Sigmoid colon (tissue), 7 donors: ENCODE results near the gene MAP4K4. TPM values are rescaled to one million over a fixed set of nuclear protein-coding genes. Genes with fewer than 3 reads are reported as not detected.

Experiments
- DNase-seq: peaks from one replicate; pipeline ENCODE4 v3.0.0-alpha.2; 2019
- H3K27ac ChIP-seq, 4 donors: fragments of 200-600 bp; sonication (generic); one replicate each; pipeline ENCODE4 v1.5.1; 2016 to 2019; ENCODE audit warnings: mild to moderate bottlenecking in 1 of 4
- H3K27me3 ChIP-seq, 3 donors: fragments of 200-600 bp; sonication (generic); one replicate each; pipeline ENCODE4 v1.5.1; 2019; ENCODE audit warnings: mild to moderate bottlenecking in 1 of 3
- H3K36me3 ChIP-seq, 4 donors: fragments of 200-600 bp; sonication (generic); one replicate each; pipeline ENCODE4 v1.5.1; 2016 to 2019
- H3K4me1 ChIP-seq, 4 donors: fragments of 200-600 bp; sonication (generic); one replicate each; pipeline ENCODE4 v1.5.1; 2017 to 2019
- H3K4me3 ChIP-seq, 4 donors: fragments of 200-600 bp; sonication (generic); one replicate each; pipeline ENCODE4 v1.5.1; 2017 to 2019; ENCODE audit warnings: mild to moderate bottlenecking in 2 of 4, moderate library complexity in 1 of 4
- H3K9me3 ChIP-seq, 4 donors: fragments of 200-600 bp in 3 of 4; sonication (generic) in 3 of 4; one replicate each; pipeline versions ENCODE4 v1.5.1 to v1.6.1; 2013 to 2019
- EP300 ChIP-seq, 4 donors: sonication (generic); formaldehyde crosslinking; IDR thresholded peaks; one replicate each; pipeline ENCODE4 v1.6.1; 2017; ENCODE audit warnings: antibody characterized with exemption in 4 of 4
- POLR2A ChIP-seq, 2 donors: fragments of 450-650 bp; IDR thresholded peaks; one replicate each; pipeline ENCODE4 v1.6.1; 2016; ENCODE audit warnings: antibody characterized with exemption in 2 of 2, mild to moderate bottlenecking in 2 of 2, moderate library complexity in 2 of 2
- POLR2AphosphoS5 ChIP-seq, 4 donors: sonication (generic); formaldehyde crosslinking; IDR thresholded peaks; one replicate each; pipeline ENCODE4 v1.6.1; 2017; ENCODE audit warnings: antibody characterized with exemption in 4 of 4
- WGBS, 2 donors: extraction: QIAGEN DNeasy Blood & Tissue Kit; methylation state at CpG; one replicate each; pipeline ENCODE4 v1.1.7; 2013; 5-methylcytosine and 5-hydroxymethylcytosine counted together
- intact Hi-C: fragments of 100-400 bp; cut with DNase I; formaldehyde crosslinking; loops from one replicate; pipeline ENCODE4 v1.15.1; 2023
- polyA plus RNA-seq, 3 donors: library from polyadenylated mRNA; stranded (reverse); fragments of 200-250 nt; gene quantifications; one replicate each; pipeline ENCODE4 v1.2.3, GENCODE V29; 2013
- total RNA-seq, 4 donors: library from RNA; depleted of rRNA; stranded (reverse); fragments of >200 nt; gene quantifications; one replicate each; pipeline ENCODE4 v1.1.0, GENCODE V29; 2016
- TF ChIP-seq, protein P1 (sequence below), 4 experiments: fragments of 450-650 bp in 3 of 4; fragments of 200-600 bp in 1 of 4; IDR thresholded peaks; one replicate each; pipeline ENCODE4 v1.5.1; 2016 to 2019; ENCODE audit warnings: antibody characterized with exemption in 4 of 4, mild to moderate bottlenecking in 3 of 4, moderate library complexity in 2 of 4
- donor health status: healthy with polysubstance abuse.
- donor health status: Bipolar disorder and iron deficiency.
- donor health status: healthy.

Gene MAP4K4
- total and polyA plus RNA-seq, 7 donors: 8.8 to 62.9 (median 37.2) TPM

DNA sequence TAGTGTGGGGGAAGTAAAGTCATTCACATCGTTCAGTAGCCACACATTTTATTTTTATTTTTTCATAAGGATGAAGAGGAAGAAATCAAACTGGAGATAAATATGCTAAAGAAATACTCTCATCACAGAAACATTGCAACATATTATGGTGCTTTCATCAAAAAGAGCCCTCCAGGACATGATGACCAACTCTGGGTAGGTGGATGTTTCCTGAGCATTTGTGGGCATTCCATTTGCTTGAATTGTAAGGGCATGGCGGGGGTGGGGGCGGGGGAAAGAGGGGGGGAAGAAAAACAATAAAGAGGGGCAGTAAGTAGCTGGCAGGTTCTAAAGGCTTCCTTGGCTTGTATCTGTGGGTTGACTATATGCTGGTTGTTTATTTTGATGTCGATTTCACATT, 126.4 kb downstream of the MAP4K4 start:
- Histone ChIP-seq H3K4me3 (no peak overlapping the region), H3K4me1 (peaks cover 0 to 56% (median 40%) of the 10 kb centered on the region in 4 donors), H3K27me3 (no peaks in the 10 kb centered on the region), H3K9me3 (no peaks in the 10 kb centered on the region), H3K36me3 (peaks cover 0 to 12% (median 2%) of the 10 kb centered on the region in 4 donors), H3K27ac (no peak overlapping the region)
- DNase-seq: no peak
- no peak for TF ChIP-seq EP300 (IDR thresholded peaks at IDR 0.05)
- no peak for TF ChIP-seq POLR2AphosphoS5 (IDR thresholded peaks at IDR 0.05)
- TF ChIP-seq, protein P1, sequence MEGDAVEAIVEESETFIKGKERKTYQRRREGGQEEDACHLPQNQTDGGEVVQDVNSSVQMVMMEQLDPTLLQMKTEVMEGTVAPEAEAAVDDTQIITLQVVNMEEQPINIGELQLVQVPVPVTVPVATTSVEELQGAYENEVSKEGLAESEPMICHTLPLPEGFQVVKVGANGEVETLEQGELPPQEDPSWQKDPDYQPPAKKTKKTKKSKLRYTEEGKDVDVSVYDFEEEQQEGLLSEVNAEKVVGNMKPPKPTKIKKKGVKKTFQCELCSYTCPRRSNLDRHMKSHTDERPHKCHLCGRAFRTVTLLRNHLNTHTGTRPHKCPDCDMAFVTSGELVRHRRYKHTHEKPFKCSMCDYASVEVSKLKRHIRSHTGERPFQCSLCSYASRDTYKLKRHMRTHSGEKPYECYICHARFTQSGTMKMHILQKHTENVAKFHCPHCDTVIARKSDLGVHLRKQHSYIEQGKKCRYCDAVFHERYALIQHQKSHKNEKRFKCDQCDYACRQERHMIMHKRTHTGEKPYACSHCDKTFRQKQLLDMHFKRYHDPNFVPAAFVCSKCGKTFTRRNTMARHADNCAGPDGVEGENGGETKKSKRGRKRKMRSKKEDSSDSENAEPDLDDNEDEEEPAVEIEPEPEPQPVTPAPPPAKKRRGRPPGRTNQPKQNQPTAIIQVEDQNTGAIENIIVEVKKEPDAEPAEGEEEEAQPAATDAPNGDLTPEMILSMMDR (IDR thresholded peaks at IDR 0.05): no peak
- TF ChIP-seq POLR2A (IDR thresholded peaks at IDR 0.05): no peak
- 75 to 80% methylated on average over 4 of the region's 4 CpGs for WGBS, 2 donors
- intact Hi-C loops: no loop called here

DNA sequence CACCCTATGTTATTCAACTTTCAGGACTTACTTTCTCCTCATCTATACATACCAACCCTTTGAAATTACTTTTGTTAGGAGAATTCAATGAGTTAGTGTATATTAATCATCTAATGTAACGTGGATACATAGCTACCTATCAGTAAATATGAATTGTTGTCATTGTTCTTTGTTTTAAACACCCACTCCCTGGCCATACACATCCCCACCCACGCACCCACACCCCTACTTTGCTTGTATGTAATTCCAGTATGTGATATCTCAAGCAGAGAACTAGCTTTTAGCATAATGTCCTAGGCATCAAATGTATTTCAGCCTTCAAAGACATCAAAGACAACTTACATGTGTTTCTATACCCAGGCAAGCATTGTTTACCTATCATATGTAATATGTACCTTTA, 129.2 kb downstream of the MAP4K4 start:
- peaks cover 0 to 50% (median 47%) of the 10 kb centered on the region in 4 donors for H3K4me1 ChIP-seq
- H3K9me3 ChIP-seq: no peaks in the 10 kb centered on the region
- intact Hi-C loops: loop anchor here (5.0 kb wide), 1 partner anchor 129 kb away; the partner anchor contains the start of gene MAP4K4
- peaks cover 0 to 18% (median 2%) of the 10 kb centered on the region in 4 donors for H3K36me3 ChIP-seq
- H3K4me3 ChIP-seq: no peak overlapping the region
- DNase-seq: no peak
- TF ChIP-seq EP300 (IDR thresholded peaks at IDR 0.05) (no peak), POLR2AphosphoS5 (IDR thresholded peaks at IDR 0.05) (no peak), POLR2A (IDR thresholded peaks at IDR 0.05) (no peak)
- TF ChIP-seq, protein P1 (IDR thresholded peaks at IDR 0.05): no peak
- H3K27me3 ChIP-seq: no peaks in the 10 kb centered on the region
- 77 to 91% methylated on average over 2 of the region's 2 CpGs for WGBS, 2 donors
- no peak overlapping the region for H3K27ac ChIP-seq

GRCh38 chr2:101827246-101827645, 129.7 kb downstream of the MAP4K4 start:
- peaks cover 0 to 20% (median 2%) of the 10 kb centered on the region in 4 donors for H3K36me3 ChIP-seq
- intact Hi-C loops: loop anchor here (5.0 kb wide), 1 partner anchor 130 kb away; the partner anchor contains the start of gene MAP4K4
- TF ChIP-seq POLR2A (IDR thresholded peaks at IDR 0.05) (no peak), POLR2AphosphoS5 (IDR thresholded peaks at IDR 0.05) (no peak), EP300 (IDR thresholded peaks at IDR 0.05) (no peak)
- TF ChIP-seq, protein P1 (IDR thresholded peaks at IDR 0.05): no peak
- peaks cover 0 to 49% (median 47%) of the 10 kb centered on the region in 4 donors for H3K4me1 ChIP-seq
- H3K9me3 ChIP-seq: no peaks in the 10 kb centered on the region
- peak overlapping the region in 1 of 4 donors; percentile 5 for H3K27ac ChIP-seq
- WGBS, 2 donors: 91 to 93% methylated on average over 2 of the region's 2 CpGs
- DNase-seq: no peak
- H3K4me3 ChIP-seq: no peak overlapping the region
- no peaks in the 10 kb centered on the region for H3K27me3 ChIP-seq

DNA sequence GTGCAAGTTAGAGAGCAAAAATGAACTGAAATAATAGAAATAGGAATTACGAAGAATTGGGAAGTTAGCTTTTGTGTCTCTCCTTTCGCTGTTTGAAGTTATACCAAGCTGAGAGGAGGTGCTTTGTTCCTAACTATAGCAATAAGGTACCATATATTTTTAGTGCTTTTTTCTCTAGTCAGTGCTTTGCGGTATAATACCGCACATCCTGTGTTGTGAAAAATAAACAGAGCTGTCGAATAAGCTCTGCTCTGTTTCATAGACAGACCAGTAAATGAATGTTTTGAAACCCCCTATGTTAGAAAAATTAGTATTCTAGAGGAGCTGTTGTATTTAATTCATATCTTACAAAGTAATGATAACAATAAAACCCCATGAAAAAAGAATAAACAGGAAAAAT, 130.8 kb downstream of the MAP4K4 start:
- peaks cover 0 to 49% (median 44%) of the 10 kb centered on the region in 4 donors for H3K4me1 ChIP-seq
- H3K27ac ChIP-seq: peak overlapping the region in 2 of 4 donors; percentile 16 to 25
- DNase-seq: no peak
- H3K27me3 ChIP-seq: no peaks in the 10 kb centered on the region
- intact Hi-C loops: loop anchor here (5.0 kb wide), 1 partner anchor 131 kb away; the partner anchor contains the start of gene MAP4K4
- WGBS, 2 donors: 44 to 55% methylated on average over 5 of the region's 5 CpGs
- H3K36me3 ChIP-seq: peaks cover 0 to 20% (median 2%) of the 10 kb centered on the region in 4 donors
- no peak overlapping the region for H3K4me3 ChIP-seq
- H3K9me3 ChIP-seq: no peaks in the 10 kb centered on the region
- no peak for TF ChIP-seq POLR2AphosphoS5 (IDR thresholded peaks at IDR 0.05)
- TF ChIP-seq POLR2A (IDR thresholded peaks at IDR 0.05): no peak
- no peak for TF ChIP-seq EP300 (IDR thresholded peaks at IDR 0.05)
- TF ChIP-seq, protein P1 (IDR thresholded peaks at IDR 0.05): no peak
